SK-N-MC (cell line): ENCODE measurements around the gene TPSAB1.
"Not testable (repeated sequence)": the region's sequence is repeated elsewhere in the genome, so short reads cannot be mapped to it uniquely, and the experiment has no call there.

Experiments
- DNase-seq: peaks from one replicate; pipeline ENCODE4 v3.0.0-alpha.2; 2011; ENCODE audit warnings: low read depth, low spot score
- H3K27ac ChIP-seq: fragments of 200-600 bp; sonication (generic); 2 replicates; pipeline ENCODE4 v1.5.1; 2016; ENCODE audit warnings: mixed run types
- H3K36me3 ChIP-seq: fragments of 200-600 bp; sonication (generic); 2 replicates; pipeline ENCODE4 v1.6.1; 2017; ENCODE audit warnings: antibody characterized with exemption, low read length, mixed read lengths; ENCODE audit not compliant: insufficient read depth
- H3K4me3 ChIP-seq: fragments of 200-600 bp; sonication (generic); 2 replicates; pipeline ENCODE4 v1.5.1; 2016
- H3K9ac ChIP-seq: fragments of 200-600 bp; sonication (generic); 2 replicates; pipeline ENCODE4 v1.8.0; 2017; ENCODE audit warnings: mixed run types, mixed read lengths; ENCODE audit not compliant: insufficient read length
- H3K9me3 ChIP-seq: fragments of 200-600 bp; sonication (generic); 2 replicates; pipeline ENCODE4 v1.6.1; 2017; ENCODE audit warnings: low read depth, mild to moderate bottlenecking, antibody characterized with exemption, low read length, moderate library complexity, mixed read lengths
- EZH2 ChIP-seq: fragments of 200-600 bp; sonication (generic); IDR thresholded peaks from one replicate; pipeline ENCODE4 v1.6.1; 2017; ENCODE audit warnings: antibody characterized with exemption
- FOXP2 ChIP-seq: optimal IDR thresholded peaks from 2 replicates; pipeline ENCODE3; 2011; ENCODE audit warnings: mild to moderate bottlenecking, moderate library complexity; ENCODE audit not compliant: insufficient read depth; ENCODE audit errors: extremely low read length, control extremely low read depth
- POLR2AphosphoS5 ChIP-seq: IDR thresholded peaks from 2 replicates; pipeline ENCODE4 v1.6.1; 2012; ENCODE audit warnings: mild to moderate bottlenecking, low read depth, low read length, borderline replicate concordance

Gene TPSAB1

GRCh38 chr16:1197237-1197866, 43.2 kb upstream of the TPSAB1 start:
- DNase-seq, result no peak
- no peak overlapping the region for H3K27ac ChIP-seq
- H3K36me3 ChIP-seq, result no peaks in the 10 kb centered on the region; the same call in 1 of the 2 replicates
- no peaks in the 10 kb centered on the region for H3K9me3 ChIP-seq
- no peak overlapping the region for H3K4me3 ChIP-seq
- TF ChIP-seq EZH2 (no peak), POLR2AphosphoS5 (no peak)
- no peak overlapping the region for H3K9ac ChIP-seq

GRCh38 chr16:1198194-1198593, 42.3 kb upstream of the TPSAB1 start:
- Histone ChIP-seq H3K36me3 (no peaks in the 10 kb centered on the region; the same call in 1 of the 2 replicates), H3K4me3 (no peak overlapping the region), H3K9me3 (no peaks in the 10 kb centered on the region), H3K27ac (no peak overlapping the region), H3K9ac (no peak overlapping the region)
- DNase-seq, result no peak
- no peak for TF ChIP-seq POLR2AphosphoS5

GRCh38 chr16:1198671-1199346, 41.7 kb upstream of the TPSAB1 start:
- H3K36me3 ChIP-seq, H3K9ac ChIP-seq, H3K4me3 ChIP-seq, H3K9me3 ChIP-seq, H3K27ac ChIP-seq, DNase-seq: not testable (repeated sequence)

- no peak for DNase-seq
- H3K9me3 ChIP-seq, result no peaks in the 10 kb centered on the region
- TF ChIP-seq EZH2 (no peak), POLR2AphosphoS5 (no peak), FOXP2 (no peak)
- H3K9ac ChIP-seq, result no peak overlapping the region
- H3K4me3 ChIP-seq, result no peak overlapping the region
- H3K27ac ChIP-seq, result no peak overlapping the region
- H3K36me3 ChIP-seq, result no peaks in the 10 kb centered on the region; the same call in 1 of the 2 replicates
Observed at GRCh38 chr16:1199347-1200013, 41.0 kb upstream of the TPSAB1 start.

GRCh38 chr16:1200014-1200627, 40.4 kb upstream of the TPSAB1 start:
- Histone ChIP-seq H3K36me3 (no peaks in the 10 kb centered on the region; the same call in 1 of the 2 replicates), H3K9ac (no peak overlapping the region), H3K4me3 (no peak overlapping the region), H3K9me3 (no peaks in the 10 kb centered on the region), H3K27ac (no peak overlapping the region)
- DNase-seq, result no peak
- TF ChIP-seq POLR2AphosphoS5 (no peak), FOXP2 (no peak), EZH2 (no peak)

- Histone ChIP-seq H3K36me3 (no peaks in the 10 kb centered on the region; the same call in 1 of the 2 replicates), H3K9ac (no peak overlapping the region), H3K27ac (no peak overlapping the region), H3K9me3 (no peaks in the 10 kb centered on the region), H3K4me3 (no peak overlapping the region)
- TF ChIP-seq FOXP2 (no peak), POLR2AphosphoS5 (no peak), EZH2 (no peak)
- no peak for DNase-seq
Observed at GRCh38 chr16:1201444-1201843, 39.1 kb upstream of the TPSAB1 start.

GRCh38 chr16:1202274-1202673, 38.2 kb upstream of the TPSAB1 start:
- TF ChIP-seq POLR2AphosphoS5, result no peak
- TF ChIP-seq EZH2, result no peak
- no peak for TF ChIP-seq FOXP2
- Histone ChIP-seq H3K9ac (no peak overlapping the region), H3K36me3 (no peaks in the 10 kb centered on the region; the same call in 1 of the 2 replicates)

GRCh38 chr16:1204933-1205332, 35.6 kb upstream of the TPSAB1 start:
- TF ChIP-seq POLR2AphosphoS5 (no peak), EZH2 (no peak), FOXP2 (no peak)
- H3K36me3 ChIP-seq, result no peaks in the 10 kb centered on the region; the same call in 1 of the 2 replicates
- H3K4me3 ChIP-seq, result no peak overlapping the region
- no peaks in the 10 kb centered on the region for H3K9me3 ChIP-seq
- H3K27ac ChIP-seq, result no peak overlapping the region
- H3K9ac ChIP-seq, result no peak overlapping the region
- DNase-seq, result no peak

More at GRCh38 chr16:1202274-1202673, 38.2 kb upstream of the TPSAB1 start:
- Histone ChIP-seq H3K9me3 (no peaks in the 10 kb centered on the region), H3K4me3 (no peak overlapping the region), H3K27ac (no peak overlapping the region)
- DNase-seq, result no peak

GRCh38 chr16:1206326-1206725, 34.2 kb upstream of the TPSAB1 start:
- TF ChIP-seq POLR2AphosphoS5 (no peak), FOXP2 (no peak), EZH2 (no peak)
- Histone ChIP-seq H3K27ac (no peak overlapping the region), H3K9ac (no peak overlapping the region), H3K9me3 (no peaks in the 10 kb centered on the region), H3K36me3 (peaks cover 4% of the 10 kb centered on the region; the same call in 1 of the 2 replicates), H3K4me3 (no peak overlapping the region)
- no peak for DNase-seq
